GM19023 (cell line): ENCODE results near the gene ENOX1.

Experiments
- ATAC-seq: cut with Tn5 transposase; IDR thresholded peaks from one replicate; pipeline ENCODE4 v1.9.1; 2021; ENCODE audit warnings: mild to moderate bottlenecking, moderate library complexity; ENCODE audit not compliant: unreplicated experiment

ENOX1 gene

GRCh38 chr13:43329702-43330101 is 457.1 kb downstream of the ENOX1 start:
- ATAC-seq, result no peak

DNA sequence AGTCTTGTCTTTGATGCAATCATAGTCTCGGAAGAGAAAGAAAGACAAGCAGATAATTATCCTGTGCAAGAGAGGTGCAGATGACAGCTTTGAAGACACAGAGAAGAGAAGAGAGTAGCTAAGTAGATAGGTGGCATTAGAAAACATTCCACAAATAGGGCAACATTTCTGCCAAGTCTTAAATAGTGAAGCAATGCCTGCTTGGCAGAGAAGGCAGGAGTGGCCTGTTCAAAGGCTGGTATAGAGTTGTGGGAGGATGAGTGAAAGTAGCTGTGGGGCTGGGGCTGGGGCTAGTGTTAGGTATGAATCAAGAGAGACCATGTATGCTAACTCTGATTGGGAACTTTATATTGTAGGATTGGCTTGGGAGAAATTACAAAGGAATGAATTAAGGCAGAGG is 457.9 kb downstream of the ENOX1 start:
- no peak for ATAC-seq

DNA sequence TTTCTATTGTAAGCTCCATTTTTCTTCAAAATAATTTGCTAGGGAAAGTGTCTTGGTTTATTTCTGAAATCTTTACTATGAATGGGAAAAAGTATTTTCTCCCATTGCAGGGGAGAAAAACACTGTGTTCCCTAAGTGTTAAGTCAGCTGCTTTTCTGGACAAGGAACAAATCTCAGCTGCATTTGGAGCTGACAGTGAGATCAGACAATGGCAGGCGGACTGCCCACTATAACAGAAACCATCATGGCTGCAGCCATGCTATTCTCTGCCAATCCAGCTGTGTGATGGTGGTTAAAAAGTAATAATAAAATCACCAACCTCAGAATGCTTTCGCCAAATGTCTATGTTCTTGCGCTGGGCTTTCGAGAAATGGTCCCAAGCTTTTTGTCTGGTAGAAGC is 460.7 kb downstream of the ENOX1 start:
- no peak for ATAC-seq

DNA sequence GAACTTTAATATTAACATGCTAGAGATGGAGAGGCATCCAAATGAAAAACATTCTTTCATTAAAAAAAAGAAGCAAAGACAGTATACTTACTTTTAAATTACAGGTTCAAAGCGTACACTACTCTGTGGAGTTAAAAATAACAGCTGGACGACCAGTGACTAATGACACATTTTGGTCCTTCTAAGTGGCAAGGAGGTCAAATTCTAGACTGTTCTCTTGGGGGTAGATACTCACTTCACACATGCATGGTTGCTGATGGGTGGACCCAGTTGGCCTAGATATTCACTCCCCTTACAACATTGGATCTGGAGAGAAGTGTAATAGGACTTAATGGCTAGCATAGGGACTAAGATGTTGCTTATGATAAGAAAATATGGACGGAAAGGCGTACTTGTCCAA is 461.1 kb downstream of the ENOX1 start:
- ATAC-seq, result no peak

- ATAC-seq, result no peak
These were observed 462.6 kb downstream of the ENOX1 start for GRCh38 chr13:43324129-43324528.

GRCh38 chr13:43319617-43320444 is 466.9 kb downstream of the ENOX1 start:
- no peak for ATAC-seq

- no peak for ATAC-seq
These were observed 469.8 kb downstream of the ENOX1 start for GRCh38 chr13:43316946-43317353.

GRCh38 chr13:43316281-43316680 is 470.5 kb downstream of the ENOX1 start:
- no peak for ATAC-seq

DNA sequence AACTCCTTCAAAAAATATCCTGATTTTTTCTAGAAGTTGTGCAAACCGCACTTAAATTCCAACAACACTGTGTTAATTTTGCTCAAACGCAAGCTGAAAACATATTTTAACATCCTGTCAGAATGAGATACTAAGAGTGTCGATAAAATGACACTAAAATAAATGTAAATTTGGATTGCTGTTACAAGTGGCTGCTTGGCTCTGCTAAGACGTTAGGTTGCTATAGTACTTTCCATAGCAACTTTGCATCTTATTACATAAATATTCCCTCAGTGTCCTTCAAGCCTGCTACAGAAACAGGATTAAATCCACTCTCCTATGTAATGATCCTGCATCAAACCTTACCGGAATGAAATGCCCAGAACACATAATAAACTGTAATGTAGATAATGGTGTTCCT is 471.2 kb downstream of the ENOX1 start:
- no peak for ATAC-seq

- ATAC-seq, result no peak
These were observed 477.5 kb downstream of the ENOX1 start for GRCh38 chr13:43309311-43309710.

- peak; percentile 80 for ATAC-seq
These were observed 478.8 kb downstream of the ENOX1 start for GRCh38 chr13:43307921-43308433.

DNA sequence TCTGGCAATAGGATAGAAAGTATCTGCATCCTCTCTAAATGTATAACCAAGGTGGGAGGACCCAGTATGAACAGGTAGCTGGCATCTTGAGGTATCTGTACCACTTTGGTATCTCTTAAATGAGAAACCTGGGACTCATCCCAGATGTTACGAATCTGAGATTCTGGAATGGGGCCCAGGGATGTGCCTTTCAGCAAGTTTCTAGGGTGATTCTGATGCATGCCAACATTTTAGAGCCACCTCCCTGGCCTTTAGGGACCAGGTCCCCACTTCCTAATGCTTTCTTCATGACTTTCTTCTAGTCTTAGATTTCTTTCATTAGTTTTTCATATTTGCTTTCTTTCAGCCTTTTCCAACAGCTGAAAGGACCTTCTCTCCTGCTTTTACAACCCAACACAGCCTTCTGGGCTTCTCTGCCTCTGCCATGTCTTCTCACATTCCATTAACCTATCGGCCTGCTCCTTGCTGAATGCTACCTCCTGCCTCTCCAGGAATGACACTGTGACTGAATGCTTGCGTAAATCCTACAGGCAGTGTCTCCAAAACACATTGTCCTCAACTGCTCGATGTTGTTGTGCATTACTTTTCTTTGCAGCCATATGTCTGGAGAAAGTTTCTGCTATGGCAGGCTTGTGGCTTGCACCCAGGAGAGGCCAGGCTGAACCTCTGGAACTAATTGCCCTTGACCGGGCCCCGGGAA is 479.4 kb downstream of the ENOX1 start:
- no peak for ATAC-seq

DNA sequence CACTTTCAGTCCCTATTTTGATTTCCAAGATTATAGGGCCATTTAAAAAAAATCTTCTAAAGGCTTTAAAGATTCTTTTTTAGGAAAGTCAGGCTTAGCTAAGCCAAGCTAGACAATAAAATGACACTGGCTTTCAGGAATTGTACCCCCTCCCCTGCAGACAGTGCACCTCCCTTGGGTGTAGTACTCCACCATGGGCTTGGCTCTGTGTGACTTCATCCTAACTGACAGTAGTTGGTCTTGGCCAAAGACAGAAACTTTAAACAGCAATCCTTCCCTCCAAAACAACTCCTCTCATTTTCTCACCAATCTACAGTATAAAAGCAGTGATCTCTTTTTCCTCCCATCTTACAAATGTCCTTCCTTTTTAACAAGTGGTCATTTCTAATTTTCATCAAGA is 480.4 kb downstream of the ENOX1 start:
- no peak for ATAC-seq

- ATAC-seq, result no peak
These were observed 481.4 kb downstream of the ENOX1 start for GRCh38 chr13:43305416-43305815.

DNA sequence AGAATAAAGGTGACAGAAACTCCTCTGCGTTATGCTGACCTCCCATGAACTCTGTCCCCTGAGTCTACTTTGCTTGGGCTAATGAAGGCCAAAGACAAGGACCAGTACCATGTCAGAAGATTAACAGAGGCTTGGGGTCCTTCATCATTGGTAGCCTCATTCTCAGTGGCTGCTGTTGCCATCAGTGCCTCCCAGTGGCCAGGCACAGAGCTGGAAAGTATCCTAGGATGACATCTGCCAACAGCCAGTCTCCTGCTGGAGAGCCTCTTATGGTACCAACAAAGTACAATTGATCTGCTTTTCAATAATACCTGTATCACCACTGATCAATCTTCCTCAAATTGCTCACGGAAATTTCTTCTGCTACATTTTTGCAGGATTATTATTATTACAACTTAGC is 481.8 kb downstream of the ENOX1 start:
- no peak for ATAC-seq

DNA sequence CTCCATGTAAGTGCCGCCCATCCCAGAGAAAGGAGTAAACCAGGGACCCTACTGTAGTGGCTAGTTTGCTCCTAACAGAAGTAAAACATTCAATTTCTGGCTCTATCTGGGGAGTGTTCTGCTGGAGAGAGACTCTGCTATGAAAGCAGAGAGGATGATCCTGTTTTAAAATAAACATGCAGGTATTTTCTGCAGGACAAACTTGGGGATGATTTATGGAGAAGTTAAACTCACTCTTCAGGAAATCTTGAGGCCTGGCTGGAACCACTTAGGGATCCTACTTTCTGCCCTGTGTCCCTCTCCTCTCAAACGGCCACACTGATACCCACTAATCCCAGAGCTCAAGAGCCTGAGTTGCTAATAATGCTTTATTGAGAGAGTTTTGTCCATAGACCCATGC is 482.3 kb downstream of the ENOX1 start:
- ATAC-seq, result no peak

- peak; percentile 57 for ATAC-seq
These were observed 483.6 kb downstream of the ENOX1 start for GRCh38 chr13:43303033-43303729.

- no peak for ATAC-seq
These were observed 485.3 kb downstream of the ENOX1 start for GRCh38 chr13:43301346-43301969.

GRCh38 chr13:43300865-43301264 is 485.9 kb downstream of the ENOX1 start:
- no peak for ATAC-seq

- ATAC-seq, result no peak
These were observed 487.4 kb downstream of the ENOX1 start for GRCh38 chr13:43299374-43299773.

DNA sequence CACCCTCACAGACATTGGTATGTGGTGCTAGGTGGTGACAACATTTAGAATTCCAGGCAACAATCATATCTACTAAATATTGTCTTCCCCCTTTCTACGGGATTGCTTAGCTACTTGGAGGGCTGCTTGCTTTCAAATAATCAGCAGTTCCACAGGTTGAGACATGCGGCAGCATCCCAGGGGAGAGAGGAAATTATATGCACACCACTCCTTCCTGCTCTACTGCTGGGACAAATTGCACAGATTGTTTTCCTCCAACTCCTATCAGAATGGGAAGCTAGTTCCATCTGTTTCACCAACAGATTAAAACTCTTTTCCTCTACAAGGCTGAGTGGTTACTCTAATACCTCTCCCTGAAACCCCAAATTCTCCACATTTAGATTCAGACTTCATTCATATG is 488.0 kb downstream of the ENOX1 start:
- ATAC-seq, result no peak
